Fibroblast of lung (primary cell): ENCODE data around the gene SSMEM1. TPM values are rescaled to one million over a fixed set of nuclear protein-coding genes. Genes with fewer than 3 reads are reported as not detected.
"Not testable (repeated sequence)": the region's sequence is repeated elsewhere in the genome, so short reads cannot be mapped to it uniquely, and the experiment has no call there.

Source experiments
- DNase-seq, 2 donors: peaks; one replicate each; pipeline versions ENCODE4 v3.0.0 to v3.0.0-alpha.2; 2010; ENCODE audit warnings: low read depth in 2 of 2
- H2AFZ ChIP-seq: 2 replicates; pipeline ENCODE4 v1.5.1; 2012; ENCODE audit warnings: low read length, control low read depth, inconsistent platforms
- H3K27ac ChIP-seq: 2 replicates; pipeline ENCODE4 v1.5.1; 2011; ENCODE audit warnings: low read length, control low read depth; ENCODE audit not compliant: insufficient read depth
- H3K27me3 ChIP-seq: 2 replicates; pipeline ENCODE4 v1.5.1; 2011; ENCODE audit warnings: mild to moderate bottlenecking, low read length; ENCODE audit not compliant: control insufficient read depth, insufficient read depth
- H3K36me3 ChIP-seq: 2 replicates; pipeline ENCODE4 v1.5.1; 2011; ENCODE audit warnings: low read length; ENCODE audit not compliant: control insufficient read depth, insufficient read depth
- H3K4me1 ChIP-seq: 2 replicates; pipeline ENCODE4 v1.5.1; 2011; ENCODE audit warnings: low read length; ENCODE audit not compliant: control insufficient read depth, insufficient read depth; ENCODE audit errors: extremely low read depth
- H3K4me2 ChIP-seq: 2 replicates; pipeline ENCODE4 v1.5.1; 2011; ENCODE audit warnings: low read length, control low read depth; ENCODE audit not compliant: insufficient read depth; ENCODE audit errors: extremely low read depth
- H3K4me3 ChIP-seq, 4 experiments: fragments of 200-600 bp in 1 of 4; sonication (generic) in 1 of 4; replicated peaks in 1 of 4; 2 replicates each; pipeline ENCODE4 v1.5.1; 2011 to 2016; ENCODE audit warnings: low read length in 4 of 4, low read depth in 3 of 4, mild to moderate bottlenecking in 3 of 4, control low read depth in 2 of 4, inconsistent platforms in 1 of 4, mixed read lengths in 1 of 4; ENCODE audit not compliant: insufficient read depth in 1 of 4; ENCODE audit errors: control extremely low read depth in 1 of 4
- H3K79me2 ChIP-seq: 2 replicates; pipeline ENCODE4 v1.5.1; 2012; ENCODE audit warnings: mild to moderate bottlenecking, low read length, inconsistent platforms; ENCODE audit not compliant: control insufficient read depth, insufficient read depth
- H3K9ac ChIP-seq: 2 replicates; pipeline ENCODE4 v1.5.1; 2011; ENCODE audit warnings: mild to moderate bottlenecking, low read length, control low read depth; ENCODE audit not compliant: insufficient read depth
- H3K9me3 ChIP-seq: 2 replicates; pipeline ENCODE4 v1.5.1; 2012; ENCODE audit warnings: low read depth, low read length; ENCODE audit not compliant: control insufficient read depth, insufficient read depth
- H4K20me1 ChIP-seq: 2 replicates; pipeline ENCODE4 v1.5.1; 2011; ENCODE audit warnings: low read length; ENCODE audit not compliant: control insufficient read depth, insufficient read depth; ENCODE audit errors: extremely low read depth
- CTCF ChIP-seq, 2 donors: IDR thresholded peaks in 1 of 2; conservative IDR thresholded peaks in 1 of 2; 1 replicate in 1 of 2; 2 replicates in 1 of 2; pipeline ENCODE4 v1.5.1; 2011 to 2012; ENCODE audit warnings: low read length in 2 of 2, control low read depth in 1 of 2, inconsistent platforms in 1 of 2, low read depth in 1 of 2, mild to moderate bottlenecking in 1 of 2
- EZH2 ChIP-seq: IDR thresholded peaks from 2 replicates; pipeline ENCODE4 v1.5.1; 2012; ENCODE audit warnings: low read length, control low read depth, mild to moderate bottlenecking; ENCODE audit errors: missing control alignments
- polyA plus RNA-seq, 2 donors: library from polyadenylated mRNA; depleted of rRNA in 1 of 2; stranded (reverse) in 1 of 2; unstranded in 1 of 2; fragments of >200 nt; gene quantifications; 2 replicates each; pipeline ENCODE4 v1.2.1, GENCODE V29; 2011 to 2012; ENCODE audit warnings: missing spikeins in 1 of 2
- total RNA-seq: library from RNA; depleted of rRNA; stranded (reverse); fragments of >200 nt; gene quantifications from 2 replicates; pipeline ENCODE4 v1.2.1, GENCODE V29; 2014

Gene SSMEM1
- total and polyA plus RNA-seq, 2 donors (not counting 1 experiment from before 2014, with no cell fraction given), result not detected

- Histone ChIP-seq H2AFZ (no peak overlapping the region), H3K9ac (no peak overlapping the region), H3K79me2 (no peaks in the 10 kb centered on the region), H4K20me1 (no peaks in the 10 kb centered on the region), H3K36me3 (peaks cover 2% of the 10 kb centered on the region), H3K4me2 (no peak overlapping the region), H3K4me3 (no peak overlapping the region), H3K27me3 (no peaks in the 10 kb centered on the region), H3K4me1 (no peaks in the 10 kb centered on the region), H3K27ac (no peak overlapping the region), H3K9me3 (no peaks in the 10 kb centered on the region)
- TF ChIP-seq CTCF (conservative IDR thresholded peaks at IDR 0.05 in 1 of 2, IDR thresholded peaks at IDR 0.05 in 1 of 2; ENCODE audit: low read depth in 1 of 2, low read length in 2 of 2) (no peak), EZH2 (no peak)
- no peak for DNase-seq
Observed at GRCh38 chr7:130182990-130183389, 24.7 kb upstream of the SSMEM1 start.

- H4K20me1 ChIP-seq, DNase-seq, H3K9me3 ChIP-seq, H3K36me3 ChIP-seq, H3K79me2 ChIP-seq, H3K9ac ChIP-seq, H3K27me3 ChIP-seq, H2AFZ ChIP-seq, H3K27ac ChIP-seq, H3K4me3 ChIP-seq, H3K4me1 ChIP-seq, H3K4me2 ChIP-seq: not testable (repeated sequence)
Observed at GRCh38 chr7:130184349-130184748, 23.3 kb upstream of the SSMEM1 start.

- Histone ChIP-seq H4K20me1 (no peaks in the 10 kb centered on the region), H3K4me3 (no peak overlapping the region), H3K9ac (no peak overlapping the region), H3K4me1 (no peaks in the 10 kb centered on the region), H3K36me3 (no peaks in the 10 kb centered on the region), H3K9me3 (no peaks in the 10 kb centered on the region), H3K27ac (no peak overlapping the region), H3K4me2 (no peak overlapping the region), H3K79me2 (no peaks in the 10 kb centered on the region), H2AFZ (no peak overlapping the region), H3K27me3 (no peaks in the 10 kb centered on the region)
- TF ChIP-seq CTCF (conservative IDR thresholded peaks at IDR 0.05 in 1 of 2, IDR thresholded peaks at IDR 0.05 in 1 of 2; ENCODE audit: low read depth in 1 of 2, low read length in 2 of 2) (no peak), EZH2 (no peak)
- DNase-seq, result no peak
Observed at GRCh38 chr7:130187360-130187759, 20.3 kb upstream of the SSMEM1 start.

GRCh38 chr7:130189343-130189742, 18.3 kb upstream of the SSMEM1 start:
- no peaks in the 10 kb centered on the region for H3K9me3 ChIP-seq
- no peak overlapping the region for H3K4me2 ChIP-seq
- no peak overlapping the region for H3K4me3 ChIP-seq
- no peak overlapping the region for H3K9ac ChIP-seq
- peak in 1 of 2 donors; percentile 80 for DNase-seq
- no peak overlapping the region for H3K27ac ChIP-seq
- no peaks in the 10 kb centered on the region for H4K20me1 ChIP-seq
- no peak for TF ChIP-seq CTCF (conservative IDR thresholded peaks at IDR 0.05 in 1 of 2, IDR thresholded peaks at IDR 0.05 in 1 of 2; ENCODE audit: low read depth in 1 of 2, low read length in 2 of 2)
- no peak for TF ChIP-seq EZH2
- no peaks in the 10 kb centered on the region for H3K27me3 ChIP-seq
- peaks cover 2% of the 10 kb centered on the region for H3K36me3 ChIP-seq
- no peaks in the 10 kb centered on the region for H3K4me1 ChIP-seq
- H2AFZ ChIP-seq, result no peak overlapping the region
- no peaks in the 10 kb centered on the region for H3K79me2 ChIP-seq
